Aorta (tissue), 5 donors: Measurements from ENCODE around the gene EFEMP2. TPM values are rescaled to one million over a fixed set of nuclear protein-coding genes. Genes with fewer than 3 reads are reported as not detected.
"Not testable (repeated sequence)": the region's sequence is repeated elsewhere in the genome, so short reads cannot be mapped to it uniquely, and the experiment has no call there.

Source experiments
- ATAC-seq: fragments of 200-7000 bp; cut with Tn5 transposase; one replicate; pipeline ENCODE4 v1.9.1; 2022; ENCODE audit warnings: moderate library complexity; ENCODE audit not compliant: low FRiP score
- DNase-seq, 2 donors: peaks; one replicate each; pipeline ENCODE4 v3.0.0-alpha.2; 2020
- H3K27ac ChIP-seq, 2 donors: one replicate each; pipeline ENCODE4 v1.5.1; 2013; ENCODE audit warnings: low read length in 2 of 2, mild to moderate bottlenecking in 2 of 2, moderate library complexity in 2 of 2, control low read depth in 1 of 2, inconsistent platforms in 1 of 2, low read depth in 1 of 2
- H3K27me3 ChIP-seq, 2 donors: one replicate each; pipeline ENCODE4 v1.6.1; 2013; ENCODE audit warnings: control low read depth in 1 of 2, low read length in 1 of 2, mild to moderate bottlenecking in 1 of 2, moderate library complexity in 1 of 2; ENCODE audit not compliant: insufficient read depth in 2 of 2, control insufficient read depth in 1 of 2
- H3K36me3 ChIP-seq, 2 donors: one replicate each; pipeline ENCODE4 v1.6.1; 2013; ENCODE audit warnings: control low read depth in 1 of 2, low read length in 1 of 2, mild to moderate bottlenecking in 1 of 2; ENCODE audit not compliant: insufficient read depth in 2 of 2, control insufficient read depth in 1 of 2
- H3K4me1 ChIP-seq, 2 donors: one replicate each; pipeline ENCODE4 v1.6.1; 2013; ENCODE audit warnings: low read length in 2 of 2, control low read depth in 1 of 2, mild to moderate bottlenecking in 1 of 2, moderate library complexity in 1 of 2; ENCODE audit not compliant: insufficient read depth in 2 of 2, control insufficient read depth in 1 of 2
- H3K4me3 ChIP-seq, 2 donors: one replicate each; pipeline ENCODE4 v1.5.1; 2013; ENCODE audit warnings: low read length in 2 of 2, control low read depth in 1 of 2, mild to moderate bottlenecking in 1 of 2
- H3K9me3 ChIP-seq: one replicate; pipeline ENCODE4 v1.6.1; 2013; ENCODE audit warnings: mild to moderate bottlenecking, low read length; ENCODE audit not compliant: control insufficient read depth
- WGBS, 2 donors: extraction: QIAGEN DNeasy Blood & Tissue Kit; methylation state at CpG; one replicate each; pipeline ENCODE4 v1.1.7; 2013; 5-methylcytosine and 5-hydroxymethylcytosine counted together
- intact Hi-C, 2 donors: fragments of 100-400 bp; cut with DNase I; formaldehyde crosslinking; loops; one replicate each; pipeline versions ENCODE4 v1.14.2 to v1.15.0; 2022
- polyA plus RNA-seq, 2 donors: library from polyadenylated mRNA; stranded (reverse); fragments of 200-250 nt; gene quantifications; one replicate each; pipeline ENCODE4 v1.2.3, GENCODE V29; 2013
- total RNA-seq, 2 donors: library from RNA; stranded (reverse); fragmentation: NEBNext Ultra II Directional; extraction: Animal tissue kit (Norgen Biotek cat#: 25700); gene quantifications; one replicate each; pipeline ENCODE4 v1.2.1, GENCODE V29; 2021
- donor health status: healthy with polysubstance abuse.
- donor health status: Bipolar disorder and iron deficiency.
- donor health status: DM: no; HTN: no; CAD: no.
- donor health status: DM: no; HTN: no; CAD: no.
- donor health status: DM: yes; HTN: yes; CAD: no.

EFEMP2 gene
- total and polyA plus RNA-seq, 4 donors: 136 to 224 (median 162) TPM

DNA sequence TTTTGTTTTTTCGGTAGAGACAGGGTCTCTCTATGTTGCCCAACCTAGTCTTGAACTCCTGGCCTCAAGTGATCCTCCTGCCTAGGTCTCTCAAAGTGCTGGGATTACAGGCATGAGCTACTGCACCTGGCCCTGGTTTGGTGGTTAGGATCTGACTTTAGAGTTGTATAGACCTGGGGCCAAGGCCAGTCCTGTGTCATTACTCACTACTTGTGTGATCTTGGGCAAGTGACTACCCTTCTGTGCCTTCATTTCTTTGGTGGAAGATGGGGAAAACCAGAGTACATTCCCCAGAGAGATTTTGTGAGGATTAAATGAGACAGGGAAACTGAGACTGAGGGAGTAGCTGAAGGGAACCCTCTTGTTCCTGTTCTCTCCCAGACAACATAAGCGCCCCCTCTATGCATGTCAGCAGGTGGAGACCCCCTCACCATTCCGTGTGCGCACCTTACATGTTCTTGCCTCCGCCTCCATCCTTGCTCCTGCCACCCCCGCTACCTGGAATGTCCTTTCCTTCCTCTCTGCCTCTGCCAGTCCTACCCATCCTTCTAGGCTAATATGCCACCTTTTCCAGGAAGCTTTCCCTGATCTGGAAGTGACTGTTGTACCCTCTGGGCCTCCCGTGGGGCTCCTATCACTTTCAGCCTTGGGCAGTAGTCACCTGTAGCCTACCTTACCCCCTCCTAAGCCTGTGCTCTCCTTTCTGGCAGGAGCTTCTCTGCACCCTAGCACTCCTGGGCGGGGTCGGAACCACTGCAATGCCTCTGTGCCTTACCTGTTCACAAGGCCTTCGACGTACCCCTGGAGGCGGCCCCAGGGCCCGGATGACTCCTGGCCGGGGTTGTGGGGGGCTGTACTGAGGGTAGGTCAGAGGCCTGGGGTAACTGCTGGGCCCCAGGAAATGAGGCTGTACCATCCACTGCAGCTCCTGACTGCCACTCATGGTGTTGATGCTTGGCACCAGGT lies 23.7 kb upstream of the EFEMP2 start:
- Histone ChIP-seq H3K4me1 (no peaks in the 10 kb centered on the region), H3K27me3 (peaks cover 0 to under 1% of the 10 kb centered on the region in 2 donors), H3K27ac (peak overlapping the region in 1 of 2 donors; percentile 30), H3K36me3 (no peaks in the 10 kb centered on the region), H3K9me3 (no peaks in the 10 kb centered on the region), H3K4me3 (no peak overlapping the region)
- intact Hi-C loops: no loop called here
- ATAC-seq (no peak), DNase-seq (no peak)
- 94% methylated on average over 14 of the region's 14 CpGs for WGBS, 2 donors

GRCh38 chr11:65895482-65895981 lies 22.9 kb upstream of the EFEMP2 start:
- intact Hi-C loops: no loop called here
- Histone ChIP-seq H3K27me3 (peaks cover 0 to 5% of the 10 kb centered on the region in 2 donors), H3K36me3 (no peaks in the 10 kb centered on the region), H3K4me3 (no peak overlapping the region), H3K9me3 (no peaks in the 10 kb centered on the region), H3K4me1 (no peaks in the 10 kb centered on the region), H3K27ac (no peak overlapping the region)
- 93 to 96% methylated on average over 5 of the region's 5 CpGs for WGBS, 2 donors
- no peak for ATAC-seq
- no peak for DNase-seq

DNA sequence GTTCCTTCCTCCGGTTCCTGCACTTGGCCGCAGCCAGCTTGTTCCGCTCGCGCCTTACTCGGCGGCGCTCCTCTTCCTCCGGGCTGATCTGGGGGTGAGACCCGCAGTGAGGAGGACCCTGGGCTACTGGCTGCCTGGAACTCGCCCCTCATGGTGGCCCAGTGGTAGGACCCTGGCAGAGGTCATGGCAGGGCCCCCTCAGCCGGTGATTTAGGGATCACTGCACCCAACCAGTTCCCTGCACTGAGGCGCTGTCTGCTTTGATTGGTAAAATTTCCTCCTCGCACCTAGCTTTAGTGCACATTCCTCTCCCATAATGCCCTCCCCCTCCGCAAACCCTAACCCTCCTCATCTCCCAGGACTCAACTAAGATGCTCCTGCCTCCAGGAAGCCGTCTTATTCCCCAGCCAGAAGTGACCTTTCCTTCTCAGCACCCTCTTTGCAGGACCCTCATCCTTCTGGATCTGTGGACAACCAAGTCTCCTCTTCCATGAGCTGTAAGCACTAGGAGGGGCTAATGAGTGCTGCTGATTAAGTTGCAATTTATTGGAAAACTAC lies 21.5 kb upstream of the EFEMP2 start:
- WGBS, 2 donors: 85 to 96% methylated on average over 16 of the region's 16 CpGs
- Histone ChIP-seq H3K36me3 (no peaks in the 10 kb centered on the region), H3K27ac (peak overlapping the region in 1 of 2 donors; percentile 77), H3K4me1 (no peaks in the 10 kb centered on the region), H3K27me3 (peaks cover 0 to 5% of the 10 kb centered on the region in 2 donors), H3K9me3 (no peaks in the 10 kb centered on the region), H3K4me3 (no peak overlapping the region)
- intact Hi-C loops: no loop called here
- ATAC-seq (no peak), DNase-seq (peak; percentile 75 to 82)

GRCh38 chr11:65892661-65893317 lies 20.2 kb upstream of the EFEMP2 start:
- Histone ChIP-seq H3K27ac (peak overlapping the region in 1 of 2 donors; percentile 11), H3K4me1 (no peaks in the 10 kb centered on the region)

DNA sequence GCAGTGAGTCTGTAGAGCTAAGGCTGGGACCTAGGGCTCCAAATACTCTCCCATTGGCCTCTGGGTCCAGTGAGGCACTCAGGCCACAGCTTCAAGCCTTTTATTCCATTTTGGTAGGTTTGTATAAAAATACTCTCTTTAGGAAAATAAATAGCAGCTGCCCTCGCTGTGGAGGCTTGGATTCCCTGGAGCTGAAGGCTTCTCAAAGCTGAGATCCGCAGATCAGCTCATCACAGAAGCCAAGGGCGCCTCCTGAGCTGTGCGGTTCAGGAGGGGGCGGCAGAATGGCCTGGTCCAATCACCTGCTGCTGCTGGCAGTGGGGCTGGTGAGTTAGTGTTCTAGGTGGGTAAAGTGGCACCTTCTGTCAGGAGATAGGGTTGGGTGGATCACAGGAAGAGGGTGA lies 19.5 kb upstream of the EFEMP2 start:
- DNase-seq, H3K36me3 ChIP-seq, ATAC-seq, intact Hi-C loops, H3K27me3 ChIP-seq, H3K9me3 ChIP-seq, H3K4me3 ChIP-seq, H3K4me1 ChIP-seq: not testable (repeated sequence)
- 60% methylated on average over 5 of the region's 5 CpGs for WGBS, 2 donors
- peak overlapping the region in 1 of 2 donors; percentile 98 for H3K27ac ChIP-seq

More at GRCh38 chr11:65892661-65893317, 20.2 kb upstream of the EFEMP2 start:
- intact Hi-C loops: no loop called here
- WGBS, 2 donors: 75 to 76% methylated on average over 10 of the region's 10 CpGs
- H3K27me3 ChIP-seq: peaks cover 0 to 5% of the 10 kb centered on the region in 2 donors
- no peak overlapping the region for H3K4me3 ChIP-seq
- DNase-seq (no peak), ATAC-seq (no peak)
- H3K36me3 ChIP-seq: no peaks in the 10 kb centered on the region
- no peaks in the 10 kb centered on the region for H3K9me3 ChIP-seq

DNA sequence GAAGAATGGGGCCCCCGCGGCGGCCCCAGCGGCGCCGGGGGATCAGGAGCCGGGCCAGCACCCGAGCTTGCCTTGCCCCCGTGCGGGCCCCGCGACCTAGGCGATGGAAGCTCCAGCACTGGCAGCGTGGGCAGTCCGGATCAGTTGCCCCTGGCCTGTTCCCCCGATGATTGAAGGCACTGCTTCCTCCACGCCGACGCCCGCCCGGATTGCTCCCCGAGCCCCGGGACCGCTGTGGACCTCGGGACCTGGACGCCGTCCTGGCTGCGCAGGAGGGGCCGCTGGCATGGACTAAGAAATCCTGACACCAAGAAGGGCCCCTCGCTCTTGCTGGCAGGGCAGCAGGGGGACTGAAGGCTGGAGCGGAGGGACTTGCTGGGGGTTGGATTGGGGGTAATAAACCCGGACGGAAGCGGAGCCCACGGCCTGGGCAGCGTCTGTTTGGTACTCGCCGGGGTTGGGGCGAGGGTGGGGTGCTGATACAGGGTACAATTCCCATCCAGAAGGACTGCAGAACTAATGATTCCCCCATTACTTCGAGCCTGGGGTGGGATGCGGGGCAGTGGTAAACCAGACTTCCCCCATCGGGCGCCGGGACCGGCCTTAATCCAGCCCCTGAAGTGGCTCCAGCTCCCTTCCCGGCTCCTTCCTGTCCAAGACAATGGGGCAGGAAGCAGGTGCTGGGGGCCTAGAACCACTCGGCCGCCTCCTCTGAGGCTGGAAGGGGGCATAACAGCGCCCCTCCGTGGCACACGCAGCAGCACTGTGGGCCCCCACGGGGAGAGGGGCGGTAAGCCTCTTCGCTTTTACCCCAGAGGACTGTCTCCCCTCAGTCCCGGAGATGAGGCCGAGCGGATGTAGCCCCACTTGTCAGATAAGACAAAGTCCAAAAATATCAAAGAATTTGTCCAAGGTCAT lies 18.9 kb upstream of the EFEMP2 start:
- no peak for ATAC-seq
- peak overlapping the region; percentile 35 to 58 for H3K4me3 ChIP-seq
- WGBS, 2 donors: 2 to 3% methylated on average over 55 to 57 of the region's 57 CpGs
- no peaks in the 10 kb centered on the region for H3K9me3 ChIP-seq
- peak in 1 of 2 donors; percentile 62 for DNase-seq
- peaks cover 0 to 3% of the 10 kb centered on the region in 2 donors for H3K4me1 ChIP-seq
- intact Hi-C loops: no loop called here
- H3K27me3 ChIP-seq: peaks cover 0 to 5% of the 10 kb centered on the region in 2 donors
- peak overlapping the region; percentile 15 to 98 for H3K27ac ChIP-seq
- no peaks in the 10 kb centered on the region for H3K36me3 ChIP-seq

DNA sequence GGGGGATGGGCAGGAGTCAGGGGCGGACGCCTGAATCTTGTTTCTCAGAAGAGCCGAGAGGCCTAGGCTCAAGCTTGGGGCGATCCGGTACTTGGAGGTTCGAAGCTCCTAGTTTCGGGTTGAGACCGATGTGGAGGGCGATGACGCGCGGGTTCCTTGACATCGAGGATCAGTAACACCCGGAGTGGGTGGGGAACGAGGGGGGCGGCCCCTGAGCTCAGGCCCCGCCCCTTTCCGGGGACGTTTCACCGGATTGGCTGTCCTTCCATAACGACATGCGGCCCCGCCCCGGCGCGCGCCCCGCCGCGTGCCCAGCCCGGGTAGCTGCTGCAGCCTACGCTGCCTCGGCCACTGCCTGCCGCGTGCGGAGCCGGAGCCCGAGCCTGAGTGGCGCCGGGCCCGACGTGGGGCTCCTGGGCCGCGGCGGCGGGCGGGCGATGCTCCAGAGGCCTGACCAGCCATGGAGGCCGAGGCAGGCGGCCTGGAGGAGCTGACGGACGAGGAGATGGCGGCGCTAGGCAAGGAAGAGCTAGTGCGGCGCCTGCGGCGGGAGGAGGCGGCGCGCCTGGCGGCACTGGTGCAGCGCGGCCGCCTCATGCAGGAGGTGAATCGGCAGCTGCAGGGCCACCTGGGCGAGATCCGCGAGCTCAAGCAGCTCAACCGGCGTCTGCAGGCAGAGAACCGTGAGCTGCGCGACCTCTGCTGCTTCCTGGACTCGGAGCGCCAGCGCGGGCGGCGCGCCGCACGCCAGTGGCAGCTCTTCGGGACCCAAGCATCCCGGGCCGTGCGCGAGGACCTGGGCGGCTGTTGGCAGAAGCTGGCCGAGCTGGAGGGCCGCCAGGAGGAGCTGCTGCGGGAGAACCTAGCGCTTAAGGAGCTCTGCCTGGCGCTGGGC lies 18.0 kb upstream of the EFEMP2 start, which contains the start of gene CCDC85B:
Gene CCDC85B (plus strand): TSS at position 350 of the 895 bp plus-strand sequence. CDS start 111 bp downstream, at position 461.
- H3K27ac ChIP-seq: peak within 1 kb of the TSS; percentile 86 to 99
- ATAC-seq: peak; percentile 90
- H3K36me3 ChIP-seq: no peaks in the 10 kb centered on the region
- H3K4me1 ChIP-seq: peaks cover 0 to 3% of the 10 kb centered on the region in 2 donors
- peak within 1 kb of the TSS; percentile 35 to 58 for H3K4me3 ChIP-seq
- H3K9me3 ChIP-seq: no peaks in the 10 kb centered on the region
- intact Hi-C loops: no loop called here
- peaks cover 0 to 5% of the 10 kb centered on the region in 2 donors for H3K27me3 ChIP-seq
- WGBS, 2 donors: 0 to 1% methylated on average over 86 to 94 of the region's 94 CpGs
- peak; percentile 99 for DNase-seq
